GM21576 (cell line): ENCODE data around the gene ARHGAP42.
"Not testable (repeated sequence)": the region's sequence is repeated elsewhere in the genome, so short reads cannot be mapped to it uniquely, and the experiment has no call there.

ENCODE experiments used
- ATAC-seq: cut with Tn5 transposase; IDR thresholded peaks from one replicate; pipeline ENCODE4 v1.9.1; 2021; ENCODE audit warnings: mild to moderate bottlenecking, moderate library complexity; ENCODE audit not compliant: unreplicated experiment

ARHGAP42 gene

DNA sequence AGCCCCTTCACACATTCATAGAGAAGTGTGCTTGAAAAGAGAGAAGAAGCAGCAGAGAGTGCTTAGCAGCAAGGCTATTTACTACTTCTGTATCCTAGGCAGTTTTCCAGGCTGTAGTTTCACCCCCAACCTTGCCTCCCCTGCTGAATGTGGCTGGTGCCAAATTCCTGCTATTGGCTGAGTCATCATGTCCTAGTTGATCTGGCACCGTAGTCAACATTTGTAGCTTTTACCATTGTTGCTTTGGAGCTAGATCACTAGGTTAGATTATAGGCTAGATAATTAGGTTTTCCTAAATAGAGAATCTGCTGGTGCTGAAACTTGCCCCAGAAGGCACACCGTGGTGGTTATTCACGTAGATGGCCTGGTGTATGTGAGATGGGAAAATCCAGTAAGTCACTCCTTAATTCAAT, 32.7 kb downstream of the ARHGAP42 start:
- no peak for ATAC-seq

DNA sequence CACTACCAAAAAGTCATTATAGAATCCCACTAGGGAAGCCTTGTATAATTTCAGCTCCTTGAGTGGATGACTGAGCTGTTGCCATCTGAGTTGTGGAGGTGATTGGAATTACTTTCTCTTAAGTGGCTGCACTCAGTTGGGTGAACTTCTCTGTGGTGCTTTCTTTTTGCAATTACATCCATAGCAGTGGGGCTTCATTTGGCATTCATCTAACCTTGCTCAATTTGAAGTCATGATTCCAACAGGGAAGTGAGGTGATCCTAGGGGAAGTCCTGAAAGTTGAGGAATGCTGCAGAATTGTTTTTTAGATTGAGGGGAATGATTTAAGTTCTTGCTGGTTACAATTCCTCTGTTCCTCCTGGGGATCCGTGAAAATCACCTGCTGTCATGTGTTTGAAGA, 39.6 kb downstream of the ARHGAP42 start:
- no peak for ATAC-seq

DNA sequence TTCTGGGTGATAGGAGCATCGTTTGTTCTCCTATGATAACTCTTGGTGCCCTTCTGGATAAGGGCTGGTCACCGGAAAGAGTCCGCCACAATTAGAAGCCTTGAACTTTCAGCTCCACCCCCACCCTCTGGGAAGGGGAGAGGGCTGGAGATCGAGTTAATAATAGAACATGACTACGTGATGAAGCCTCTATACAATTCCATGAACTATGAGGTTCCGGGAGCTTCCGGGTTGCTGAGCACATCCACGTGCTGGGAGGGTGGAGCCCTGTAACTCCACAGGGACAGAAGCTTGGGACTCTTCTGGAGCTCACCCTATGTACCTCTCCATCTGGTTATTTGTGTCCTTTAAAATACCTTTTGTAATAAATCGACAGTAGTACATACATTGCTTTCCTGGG, 40.3 kb downstream of the ARHGAP42 start:
- ATAC-seq = no peak

DNA sequence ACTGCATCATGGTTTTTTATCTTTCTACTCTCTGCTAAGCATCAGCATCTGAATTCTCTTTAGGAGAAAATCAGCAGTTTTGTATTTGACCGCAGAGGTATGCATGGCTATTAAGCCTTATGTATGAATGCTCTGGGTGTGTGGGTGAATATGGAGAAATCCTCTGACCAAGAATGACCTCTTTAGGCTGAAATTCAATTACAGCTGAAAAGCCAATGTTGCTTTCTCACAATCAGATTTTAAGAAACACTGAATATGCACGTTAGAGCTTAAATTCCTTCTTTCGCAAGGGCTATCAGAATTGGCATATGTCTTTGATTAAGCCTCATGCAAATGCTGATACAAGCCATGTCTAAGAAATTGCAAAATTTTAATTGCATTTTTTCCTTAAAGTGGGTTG, 43.2 kb downstream of the ARHGAP42 start:
- no peak for ATAC-seq

DNA sequence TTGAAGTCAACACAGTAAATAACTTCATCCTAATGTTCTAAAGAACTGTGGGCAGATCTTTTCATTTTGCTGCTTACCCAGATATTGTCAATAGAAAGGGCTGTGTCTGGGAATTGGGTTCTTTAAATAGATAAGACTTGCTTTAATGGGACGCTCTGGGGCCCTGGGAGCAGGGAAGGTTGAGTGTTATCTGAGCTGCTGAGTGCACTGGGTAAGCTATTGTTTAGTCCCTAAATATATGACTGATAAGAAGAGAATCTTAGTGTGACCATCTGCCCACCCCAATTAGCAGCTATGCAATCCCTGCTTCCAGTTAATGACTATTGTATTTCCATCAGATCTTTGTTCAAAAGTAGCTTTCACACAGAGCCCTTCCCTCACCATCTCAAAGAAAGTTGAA, 44.4 kb downstream of the ARHGAP42 start:
- no peak for ATAC-seq

DNA sequence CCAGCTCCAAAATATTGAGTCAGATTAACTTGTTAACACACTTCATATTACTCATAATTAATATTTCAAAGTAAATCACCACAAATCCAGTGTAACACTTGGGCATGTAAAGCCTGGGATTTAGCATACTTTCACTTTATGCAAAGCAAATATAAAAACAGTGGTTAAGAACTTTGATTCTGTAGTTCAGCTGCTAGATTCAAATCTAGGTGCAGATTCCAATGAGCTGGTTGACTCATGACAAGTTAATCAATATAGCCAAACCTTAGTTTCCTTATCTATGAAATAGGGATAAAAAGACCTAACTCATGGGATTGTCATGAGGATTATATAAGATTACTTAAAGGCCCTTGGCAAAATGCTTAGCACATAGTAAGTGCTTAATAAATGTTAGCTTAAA, 45.9 kb downstream of the ARHGAP42 start:
- ATAC-seq = no peak

DNA sequence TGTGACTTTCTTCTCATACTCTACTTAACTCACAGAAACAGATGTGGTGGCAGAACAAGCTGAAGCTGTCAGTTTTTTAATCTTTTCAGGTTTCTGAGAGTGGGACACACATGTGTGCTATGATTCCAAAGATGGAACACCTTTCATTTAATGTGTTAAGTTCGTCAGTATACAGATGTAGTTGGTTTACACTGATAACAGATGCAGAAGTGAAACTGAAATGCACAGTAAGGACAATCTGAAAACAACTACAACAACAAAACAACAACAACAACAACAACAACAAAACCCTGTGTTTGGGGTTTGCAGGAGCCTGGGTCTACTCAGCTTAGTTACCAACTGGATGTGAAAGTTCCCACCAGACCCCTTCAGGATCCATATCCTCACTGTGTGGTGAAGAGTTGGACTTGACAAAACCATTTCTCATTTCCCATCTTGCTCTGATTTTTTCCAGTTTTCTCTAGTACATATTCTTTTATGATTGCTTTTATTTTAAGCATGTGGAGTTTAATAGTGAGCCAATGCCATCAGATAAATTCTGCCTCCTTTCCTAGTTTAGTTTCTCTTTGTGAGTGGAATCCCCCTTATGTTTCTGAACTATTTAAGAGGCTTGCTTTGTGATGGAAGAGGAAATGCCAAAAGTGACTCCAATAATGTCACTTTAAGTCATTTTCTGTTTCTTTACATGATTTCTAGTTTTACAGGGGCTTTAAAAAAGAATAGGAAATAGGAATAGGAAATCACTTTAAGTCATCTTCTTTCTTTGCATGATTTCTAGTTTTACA, 47.8 kb downstream of the ARHGAP42 start:
- ATAC-seq = peak; percentile 52

DNA sequence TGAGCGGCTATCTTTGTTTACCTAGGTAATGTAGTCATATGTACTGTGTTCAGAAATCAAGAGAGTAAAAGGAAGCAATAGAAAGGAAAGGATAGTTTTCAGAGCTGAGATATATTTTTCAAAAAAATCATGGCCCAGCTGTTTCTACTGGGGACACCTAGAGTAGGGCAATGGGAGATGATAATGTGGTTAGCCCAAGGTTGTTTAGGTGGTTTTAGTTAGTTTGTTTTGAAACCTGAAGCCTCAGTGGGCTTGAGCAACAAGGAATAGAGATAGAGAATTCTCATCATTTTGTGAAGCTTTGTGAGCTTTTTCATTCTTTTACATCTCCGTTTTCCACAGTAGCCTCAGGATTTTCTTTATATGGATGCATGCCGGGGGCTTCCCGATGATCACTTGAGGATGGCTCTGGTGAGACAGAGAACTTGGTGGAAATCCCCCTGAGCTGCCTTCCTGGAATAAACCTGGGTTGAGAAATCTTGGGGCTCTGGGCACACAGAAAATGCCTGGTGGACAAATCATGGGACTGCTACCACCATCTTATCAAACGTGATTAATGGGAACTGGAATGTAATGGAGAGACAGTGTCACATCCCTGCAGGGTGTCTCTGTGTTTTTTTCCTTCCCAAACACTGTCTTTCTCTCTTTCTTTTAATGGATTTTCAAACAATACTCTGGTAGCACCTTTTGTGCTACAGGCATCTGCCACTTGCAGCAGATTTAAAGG, 49.0 kb downstream of the ARHGAP42 start:
- ATAC-seq = no peak

DNA sequence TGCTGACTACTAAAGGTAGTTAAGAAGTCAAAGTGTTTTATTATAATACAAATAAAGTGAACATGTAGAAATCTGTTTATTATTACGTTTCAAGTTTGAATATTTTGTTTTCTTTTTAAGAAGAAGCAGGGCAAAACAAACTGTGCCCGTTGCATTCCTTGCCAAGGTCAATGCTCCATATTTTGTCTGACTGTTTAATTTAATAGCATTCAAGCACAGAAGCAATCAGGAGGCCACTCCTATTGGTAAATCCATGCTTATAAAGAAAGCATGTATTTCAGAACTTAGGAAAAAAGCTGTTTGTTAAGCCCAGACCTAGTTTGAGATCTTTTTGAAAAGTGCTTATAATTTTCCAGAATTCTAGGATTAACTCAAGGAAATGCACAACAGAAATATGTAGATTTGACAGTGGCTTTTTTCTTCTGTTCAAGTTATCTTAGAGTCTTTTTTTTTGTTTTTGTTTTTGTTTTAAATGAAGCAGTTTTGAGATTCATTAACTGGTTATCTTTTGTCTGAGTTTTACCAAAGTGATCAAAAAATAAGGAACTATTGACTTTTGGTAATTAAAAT, 51.7 kb downstream of the ARHGAP42 start:
- ATAC-seq = no peak

DNA sequence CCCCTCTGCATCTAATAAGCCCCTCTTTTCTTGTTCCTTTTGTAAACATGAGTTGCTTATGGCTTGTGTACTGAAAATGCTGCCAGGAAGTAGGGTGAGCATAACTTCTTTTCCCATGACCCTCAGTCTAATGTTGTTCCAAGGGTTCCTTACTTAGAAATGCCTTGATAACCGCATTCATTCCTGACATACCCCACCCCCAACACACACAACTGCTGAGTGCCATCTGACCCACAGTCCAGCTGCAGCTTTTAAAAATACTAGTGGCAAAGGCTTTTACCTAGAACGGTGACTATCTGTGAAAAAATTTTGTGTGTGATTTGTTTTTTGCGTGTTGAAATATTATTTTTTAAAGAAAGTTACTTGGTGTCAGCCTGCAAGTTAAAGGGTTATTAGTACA, 52.6 kb downstream of the ARHGAP42 start:
- ATAC-seq = no peak

DNA sequence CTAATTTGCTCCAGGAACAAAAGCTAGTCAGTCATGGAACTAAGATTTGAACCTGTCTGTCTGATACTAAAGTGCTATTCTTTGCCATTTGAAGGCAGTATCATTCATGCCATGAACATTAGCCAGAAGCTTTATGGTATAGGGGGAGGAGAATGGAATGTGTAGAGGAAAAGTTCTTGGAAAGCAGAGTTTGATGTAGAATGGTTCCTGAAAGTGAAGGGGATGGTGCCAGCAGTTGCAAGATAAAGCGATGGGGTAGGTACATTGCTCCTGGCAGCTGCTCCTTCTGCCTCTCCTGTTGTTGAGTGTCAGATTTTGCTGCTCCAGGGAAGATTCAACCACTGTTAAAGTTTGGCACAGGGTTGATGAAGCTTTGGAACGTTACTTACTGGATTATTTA, 53.4 kb downstream of the ARHGAP42 start:
- ATAC-seq = no peak

DNA sequence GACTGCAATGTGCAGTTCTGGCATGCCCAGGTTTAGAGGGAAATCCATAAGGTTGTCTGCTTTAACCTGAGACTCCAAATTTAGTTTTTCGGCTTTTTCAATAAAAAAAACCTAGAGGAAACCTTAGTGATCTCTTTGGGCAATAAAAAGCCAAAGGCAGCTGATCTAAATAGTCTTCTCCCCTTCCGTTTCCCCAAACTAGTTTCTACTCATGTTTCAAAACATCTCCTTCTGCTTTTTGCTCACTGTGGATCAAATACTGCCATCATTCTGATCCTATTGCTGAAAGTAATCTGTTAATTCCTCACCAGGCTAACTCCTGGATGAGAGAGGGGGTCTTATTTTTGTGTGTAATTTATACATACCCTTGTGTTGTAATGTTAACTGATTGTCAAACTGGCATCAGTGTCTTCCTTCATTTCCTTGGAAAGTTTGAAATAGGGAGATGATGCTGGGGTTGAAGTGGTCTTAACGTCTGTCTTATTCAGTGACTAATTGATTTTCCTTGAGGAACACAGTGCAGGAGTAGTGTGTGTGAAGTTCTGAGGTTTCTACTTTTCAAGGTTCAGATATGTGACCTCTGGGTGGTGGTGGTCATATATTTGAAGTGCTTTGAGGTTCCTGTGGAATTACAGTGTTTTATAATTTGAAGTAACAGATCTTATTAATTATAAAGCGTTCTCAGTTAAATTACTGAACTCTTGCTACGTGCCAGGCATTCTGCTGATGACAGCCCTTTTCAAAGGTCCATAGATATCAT, 55.0 kb downstream of the ARHGAP42 start:
- ATAC-seq = peak; percentile 18

DNA sequence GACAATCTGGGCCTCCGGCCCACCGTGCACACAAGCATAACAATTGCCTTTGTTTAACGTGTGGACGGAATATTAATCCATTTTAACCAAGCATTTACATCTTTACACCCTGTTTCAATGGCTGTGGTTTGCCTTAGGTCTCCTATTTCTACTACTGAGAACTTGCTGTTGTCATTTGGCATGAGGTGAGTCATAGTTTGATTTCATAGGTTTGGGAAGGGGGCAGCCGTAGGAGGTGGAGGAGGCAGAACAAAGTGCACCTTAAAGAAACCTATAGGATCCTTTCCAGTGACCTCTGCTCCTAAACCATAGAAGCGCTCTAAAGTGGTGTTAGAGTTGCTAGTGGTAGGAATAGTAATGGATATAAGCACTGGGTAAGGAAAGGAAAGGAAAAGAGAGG, 59.4 kb downstream of the ARHGAP42 start:
- ATAC-seq = no peak

DNA sequence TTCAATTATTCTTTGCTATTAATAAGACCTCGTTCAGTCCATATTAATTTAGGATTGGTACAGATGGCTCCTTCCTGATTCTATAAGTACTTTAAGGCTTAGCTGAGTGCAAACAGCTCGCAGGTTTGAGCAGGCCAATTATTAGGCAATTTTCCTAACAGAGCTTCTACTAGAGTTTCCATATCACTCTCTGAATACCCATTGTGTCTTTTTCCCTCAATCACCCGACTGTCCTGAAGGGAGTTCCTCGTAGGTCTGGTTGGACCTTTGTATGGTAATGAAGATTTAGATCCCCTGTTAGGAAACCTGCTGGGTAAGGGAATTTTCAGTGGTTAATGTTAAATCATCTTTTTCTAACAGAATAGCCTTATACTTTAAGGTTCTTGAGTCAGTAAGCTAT, 61.1 kb downstream of the ARHGAP42 start:
- ATAC-seq = no peak

DNA sequence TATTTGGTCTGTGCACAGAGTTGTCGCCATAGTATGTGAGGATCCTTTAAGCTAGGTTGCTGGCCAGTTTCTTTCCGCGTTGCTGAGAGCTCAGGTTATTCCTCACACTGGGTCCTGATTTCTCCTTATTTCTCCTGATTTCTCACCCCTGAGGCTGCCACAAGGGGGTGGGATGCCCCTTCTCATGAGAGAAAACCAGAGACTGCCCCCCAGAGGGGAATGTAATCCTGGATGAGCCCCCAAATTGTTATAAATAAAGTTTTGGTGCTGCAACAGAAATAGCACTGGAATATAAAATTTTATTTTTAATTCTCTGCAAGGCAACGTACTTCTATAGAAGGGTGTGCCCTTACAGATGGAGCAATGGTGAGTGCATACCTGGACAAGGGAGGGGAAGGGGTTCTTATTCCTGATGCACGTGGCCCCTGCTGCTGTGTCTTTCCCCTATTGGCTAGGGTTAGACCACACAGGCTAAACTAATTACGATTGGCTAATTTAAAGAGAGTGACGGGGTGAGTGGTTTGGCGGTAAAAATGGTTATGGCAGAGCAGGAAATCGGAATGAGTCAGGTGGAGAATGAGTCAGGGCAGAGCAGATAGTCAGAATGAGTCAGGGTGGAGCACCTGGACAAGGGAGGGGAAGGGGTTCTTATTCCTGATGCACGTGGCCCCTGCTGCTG, 62.9 kb downstream of the ARHGAP42 start:
- ATAC-seq = not testable (repeated sequence)

DNA sequence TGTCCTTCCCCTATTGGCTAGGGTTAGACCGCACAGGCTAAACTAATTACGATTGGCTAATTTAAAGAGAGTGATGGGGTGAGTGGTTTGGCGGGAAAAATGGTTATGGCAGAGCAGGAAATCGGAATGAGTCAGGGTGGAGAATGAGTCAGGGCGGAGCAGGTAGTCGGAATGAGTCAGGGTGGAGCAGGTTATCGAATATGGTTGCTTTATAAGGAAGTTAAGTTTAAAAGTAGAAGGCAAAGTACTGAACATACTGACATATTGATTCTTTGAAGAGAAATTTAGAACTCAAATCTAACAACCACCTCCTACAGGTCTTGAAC, 63.4 kb downstream of the ARHGAP42 start:
- ATAC-seq = not testable (repeated sequence)

DNA sequence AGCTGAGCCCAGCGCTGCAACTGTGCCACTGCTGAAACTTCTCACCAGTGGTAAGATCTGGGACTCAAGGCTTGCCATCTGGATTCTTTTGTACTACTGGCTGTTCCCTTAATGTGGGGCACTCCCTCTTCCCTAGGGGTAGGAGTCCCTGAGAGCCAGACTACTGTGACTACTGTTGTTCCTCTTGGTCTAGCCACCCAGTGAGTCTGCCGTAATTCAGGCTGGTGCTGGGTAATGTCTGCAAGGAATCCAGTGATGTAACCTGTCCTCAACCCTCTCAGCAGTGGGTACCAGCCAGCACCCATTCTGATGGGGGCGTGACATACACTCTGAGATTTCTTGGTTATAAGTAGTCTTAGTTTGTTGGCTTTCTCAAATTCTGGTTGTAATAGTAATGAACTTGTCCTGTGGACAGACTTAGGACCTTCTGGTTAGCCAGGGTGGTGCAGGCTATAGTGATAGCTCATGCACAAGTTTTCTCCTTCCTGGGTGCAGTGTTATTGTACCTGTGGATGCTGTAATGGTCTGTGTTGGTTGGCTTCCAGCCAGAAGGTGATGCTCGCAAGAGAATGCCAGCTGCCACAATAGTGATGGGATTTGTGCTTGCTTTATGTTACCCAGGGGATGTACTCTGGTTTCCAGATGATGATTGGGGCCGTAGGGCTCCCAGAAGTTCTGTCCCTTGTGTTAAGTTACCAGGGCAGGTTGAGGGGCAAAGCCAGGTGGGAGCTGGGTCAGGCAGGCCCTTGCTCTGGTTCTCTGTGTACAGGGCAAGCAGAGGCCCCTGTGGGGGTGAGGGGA, 65.5 kb downstream of the ARHGAP42 start:
- no peak for ATAC-seq

DNA sequence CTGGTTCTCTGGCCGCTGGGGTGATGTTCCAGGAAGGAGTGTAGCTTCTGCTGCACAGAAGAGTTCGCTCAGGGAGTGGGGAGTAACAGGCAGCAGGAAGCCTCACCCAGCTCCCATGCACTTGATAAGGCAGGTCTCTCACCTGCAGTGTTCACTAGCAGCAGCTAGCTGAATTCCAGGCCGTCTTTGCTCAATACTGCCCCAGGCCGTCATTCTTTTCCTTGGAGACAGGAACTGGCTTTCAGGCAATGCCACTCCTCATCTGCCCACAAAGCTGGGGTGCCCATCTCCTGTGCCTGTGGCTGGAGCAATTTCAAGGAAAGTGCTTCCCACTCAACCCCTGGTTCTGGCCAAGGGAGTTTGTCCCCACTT, 66.1 kb downstream of the ARHGAP42 start:
- ATAC-seq = no peak

DNA sequence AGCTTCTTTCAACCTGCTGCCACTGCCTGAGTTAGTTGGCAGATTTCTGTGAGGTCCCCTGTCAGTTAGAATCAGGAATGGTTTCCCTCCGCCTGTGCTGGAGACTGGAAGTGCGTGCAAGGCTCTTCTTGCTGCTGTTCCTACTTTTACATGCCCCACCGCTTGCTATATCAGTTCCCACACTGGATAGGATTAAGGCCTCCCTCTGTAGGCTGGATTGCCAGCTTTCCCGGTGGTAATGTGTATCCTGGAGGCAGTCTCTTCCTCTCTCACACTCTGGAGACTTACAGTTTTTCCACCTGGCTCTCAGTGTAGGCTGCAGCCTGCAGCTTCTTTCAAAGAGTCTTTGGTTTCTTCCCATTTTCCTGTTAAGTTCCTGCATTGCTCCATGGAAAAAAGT, 66.5 kb downstream of the ARHGAP42 start:
- no peak for ATAC-seq

DNA sequence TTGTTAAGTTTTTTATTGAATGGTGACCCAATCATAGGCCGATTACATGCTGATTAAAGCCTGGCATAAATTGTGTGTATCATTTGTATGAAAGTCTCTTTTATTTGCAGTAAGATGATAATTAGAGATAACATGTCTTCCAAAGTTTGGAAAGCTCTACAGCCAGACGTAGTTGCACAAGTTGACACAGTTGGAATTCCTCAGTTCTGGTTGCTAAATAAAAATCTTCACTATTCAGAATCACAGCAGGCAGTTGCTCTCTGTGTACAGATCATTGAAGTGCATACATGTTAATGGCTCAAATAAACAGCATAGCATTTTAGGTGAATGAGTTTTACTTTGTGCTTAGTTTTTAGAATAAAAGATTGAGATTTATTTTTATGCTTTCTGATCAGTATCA, 69.5 kb downstream of the ARHGAP42 start:
- no peak for ATAC-seq
